HepG2 (cell line): ENCODE measurements around the gene PAQR3. TPM values are rescaled to one million over a fixed set of nuclear protein-coding genes. Genes with fewer than 3 reads are reported as not detected.

ENCODE experiments used
- ATAC-seq: fragments of 200-7000 bp; cut with Tn5 transposase; 3 replicates; pipeline ENCODE4 v1.9.1; 2020; ENCODE audit warnings: mild to moderate bottlenecking, moderate library complexity
- BruUV-seq: library from RNA; stranded (reverse); fragments of 400-500 nt; replicated peaks from 2 replicates; lab custom pipeline; 2021; lab: Mats Ljungman, UMichigan
- CTCF ChIA-PET: fragments of 300-600 bp; formaldehyde crosslinking; extraction: SDS; loops from one replicate; lab custom pipeline; 2021; ENCODE audit warnings: low total read pairs, inconsistent platforms, low intra/inter-chr PET ratio; lab: Yijun Ruan, JAX
- POLR2A ChIA-PET: fragments of 350-600 bp; sonication (Branson Sonifier 250); formaldehyde crosslinking; loops from one replicate; lab custom pipeline; 2020; ENCODE audit warnings: antibody characterized with exemption, inconsistent platforms; lab: Yijun Ruan, JAX
- DNase-seq: peaks from one replicate; pipeline ENCODE4 v3.0.0-alpha.2; 2015; ENCODE audit warnings: low spot score
- FAIRE-seq: peaks from 3 replicates; lab custom pipeline; 2011; peaks lifted over from hg19 to GRCh38; lab: Jason Lieb, UNC
- H2AFZ ChIP-seq: one replicate; pipeline ENCODE4 v1.6.1; 2011; ENCODE audit warnings: low read length, inconsistent platforms
- H3K27ac ChIP-seq: fragments of 300-600 bp; 3 replicates; pipeline ENCODE4 v1.8.0; 2011; ENCODE audit warnings: mixed run types, mild to moderate bottlenecking, mixed read lengths, low read length, inconsistent platforms; ENCODE audit not compliant: insufficient read depth; ENCODE audit errors: extremely low read length
- H3K27me3 ChIP-seq, 2 experiments: fragments of 200-600 bp in 1 of 2; 2 replicates in 1 of 2; 3 replicates in 1 of 2; pipeline versions ENCODE4 v1.6.0 to v1.8.0; 2011; ENCODE audit warnings: low read length in 2 of 2, mild to moderate bottlenecking in 2 of 2, moderate library complexity in 2 of 2, inconsistent platforms in 1 of 2; ENCODE audit not compliant: insufficient read depth in 2 of 2, control insufficient read depth in 1 of 2
- H3K36me3 ChIP-seq, 2 experiments: fragments of 200-600 bp in 1 of 2; replicated peaks in 1 of 2; 2 replicates in 1 of 2; 3 replicates in 1 of 2; pipeline versions ENCODE4 v1.5.1 to v1.8.0; 2011; ENCODE audit warnings: low read length in 2 of 2, inconsistent platforms in 1 of 2; ENCODE audit not compliant: insufficient read depth in 2 of 2, control insufficient read depth in 1 of 2
- H3K4me1 ChIP-seq: 2 replicates; pipeline ENCODE4 v1.5.1; 2012; ENCODE audit warnings: low read length, inconsistent platforms; ENCODE audit not compliant: insufficient read depth
- H3K4me2 ChIP-seq: 2 replicates; pipeline ENCODE4 v1.6.0; 2011; ENCODE audit warnings: low read depth, low read length, inconsistent platforms
- H3K4me3 ChIP-seq, 3 experiments: fragments of 200-600 bp in 1 of 3; sonication (generic), shearing (Covaris generic) in 1 of 3; replicated peaks in 1 of 3; 2 replicates each; pipeline ENCODE4 v1.5.1; 2011 to 2016; ENCODE audit warnings: low read length in 3 of 3, inconsistent platforms in 2 of 3, low read depth in 2 of 3, mild to moderate bottlenecking in 2 of 3, control low read depth in 1 of 3, mixed read lengths in 1 of 3; ENCODE audit not compliant: insufficient read depth in 1 of 3
- H3K79me2 ChIP-seq: one replicate; pipeline ENCODE4 v1.6.1; 2011; ENCODE audit warnings: low read length, inconsistent platforms; ENCODE audit not compliant: insufficient read depth
- H3K9ac ChIP-seq: 2 replicates; pipeline ENCODE4 v1.6.0; 2011; ENCODE audit warnings: mild to moderate bottlenecking, low read depth, low read length, inconsistent platforms; ENCODE audit not compliant: insufficient read depth
- H3K9me3 ChIP-seq: 2 replicates; pipeline ENCODE4 v1.5.1; 2012; ENCODE audit warnings: mild to moderate bottlenecking, low read length
- H4K20me1 ChIP-seq: 2 replicates; pipeline ENCODE4 v1.6.0; 2011; ENCODE audit warnings: inconsistent platforms, mild to moderate bottlenecking, low read length, moderate library complexity; ENCODE audit not compliant: insufficient read depth
- CCAR2 ChIP-seq: fragments of 200-400 bp; formaldehyde crosslinking; optimal IDR thresholded peaks from 2 replicates; pipeline ENCODE3; 2018; ENCODE audit warnings: low read depth, mild to moderate bottlenecking, low read length, moderate library complexity
- FOXA1 ChIP-seq, 2 experiments: fragments of 450-650 bp in 1 of 2; sonication (generic) in 1 of 2; formaldehyde crosslinking in 1 of 2; IDR thresholded peaks; 2 replicates each; pipeline versions ENCODE4 v1.4.0 to v1.6.1; 2016 to 2020; ENCODE audit warnings: missing genetic modification reagents in 1 of 2
- GATAD1 ChIP-seq: IDR thresholded peaks from 2 replicates; pipeline ENCODE4 v1.6.1; 2016; ENCODE audit warnings: missing genetic modification reagents, missing compliant biosample characterization
- HDAC2 ChIP-seq: sonication (generic); formaldehyde crosslinking; IDR thresholded peaks from 2 replicates; pipeline ENCODE4 v1.4.0; 2020; ENCODE audit warnings: missing genetic modification reagents
- KDM5B ChIP-seq: sonication (generic); formaldehyde crosslinking; IDR thresholded peaks from 2 replicates; pipeline ENCODE4 v1.4.0; 2020; ENCODE audit warnings: missing genetic modification reagents, mild to moderate bottlenecking, borderline replicate concordance
- MED13 ChIP-seq: sonication (generic); formaldehyde crosslinking; IDR thresholded peaks from 2 replicates; pipeline ENCODE4 v1.5.0; 2020; ENCODE audit warnings: missing genetic modification reagents
- MEIS1 ChIP-seq: sonication (generic); formaldehyde crosslinking; IDR thresholded peaks from 2 replicates; pipeline ENCODE4 v1.9.0; 2021; ENCODE audit warnings: mild to moderate bottlenecking, missing genetic modification reagents, moderate library complexity, borderline replicate concordance
- MIXL1 ChIP-seq: IDR thresholded peaks from 2 replicates; pipeline ENCODE4 v1.6.1; 2016
- RARG ChIP-seq: sonication (generic); formaldehyde crosslinking; IDR thresholded peaks from 2 replicates; pipeline ENCODE4 v1.4.0; 2020; ENCODE audit warnings: low read depth, mild to moderate bottlenecking, missing genetic modification reagents
- SSRP1 ChIP-seq: IDR thresholded peaks from 2 replicates; pipeline ENCODE4 v1.6.1; 2016; ENCODE audit warnings: control low read depth
- ZBTB7A ChIP-seq: sonication (generic); formaldehyde crosslinking; IDR thresholded peaks from 2 replicates; pipeline ENCODE4 v1.8.0; 2022; ENCODE audit warnings: mild to moderate bottlenecking, missing genetic modification reagents
- WGBS: methylation state at CpG from one replicate; pipeline ENCODE4 v1.1.6; 2017; ENCODE audit warnings: low lambda C conversion rate; 5-methylcytosine and 5-hydroxymethylcytosine counted together
- in situ Hi-C: cut with HindIII; loops from 2 replicates; pipeline ENCODE4 v1.10.0; 2017; ENCODE audit warnings: low pct_unique_long_range_greater_than_20kb; ENCODE audit not compliant: extremely low pct_ligation_motif_present
- intact Hi-C: fragments of 100-400 bp; cut with micrococcal nuclease; formaldehyde crosslinking; loops from one replicate; pipeline ENCODE4 v1.10.0; 2022; ENCODE audit not compliant: unreplicated experiment
- polyA plus RNA-seq, 8 experiments: library from polyadenylated mRNA; depleted of rRNA in 3 of 8; stranded (reverse) in 7 of 8; unstranded in 1 of 8; fragments of >200 nt; fragmentation: Illumina TruSeq in 4 of 8; extraction: Trizol in 4 of 8; gene quantifications; 2 replicates each; pipeline versions ENCODE4 v1.2.1 to v1.2.3, GENCODE V29; 2011 to 2016; ENCODE audit warnings: low read depth in 4 of 8, missing spikeins in 1 of 8, mixed read lengths in 1 of 8; ENCODE audit not compliant: insufficient read depth in 1 of 8
- total RNA-seq, 5 experiments: library from RNA; depleted of rRNA; stranded (reverse); fragments of >200 nt; fragmentation: Illumina TruSeq; extraction: Trizol; gene quantifications; 2 replicates each; pipeline ENCODE4 v1.2.3, GENCODE V29; 2016; ENCODE audit warnings: low read depth in 1 of 5
- TF ChIP-seq, protein P1 (sequence below): sonication (generic); formaldehyde crosslinking; IDR thresholded peaks from 2 replicates; pipeline ENCODE4 v1.9.0; 2022; ENCODE audit warnings: missing genetic modification reagents, mild to moderate bottlenecking, borderline replicate concordance
- TF ChIP-seq, protein P2 (sequence below): sonication (generic); IDR thresholded peaks from 2 replicates; pipeline ENCODE4 v1.6.1; 2016; ENCODE audit warnings: low read depth, borderline replicate concordance

Gene PAQR3
- total and polyA plus RNA-seq, 2 of the 13 experiments (the other 11 are each of a cell fraction or from before 2014, with no cell fraction given): 9.9 to 13.6 TPM

GRCh38 chr4:78960926-78961325, 21.7 kb upstream of the PAQR3 start:
- no peak overlapping the region for H3K4me2 ChIP-seq
- H3K9me3 ChIP-seq: no peaks in the 10 kb centered on the region
- ATAC-seq: no peak
- no peaks in the 10 kb centered on the region for H3K36me3 ChIP-seq
- intact Hi-C loops: no loop called here
- no peaks in the 10 kb centered on the region for H3K4me1 ChIP-seq
- no peaks in the 10 kb centered on the region; a peak in 1 of 5 replicates for H3K27me3 ChIP-seq
- no peak overlapping the region for H3K4me3 ChIP-seq
- 0% methylated on average over 3 of the region's 3 CpGs for WGBS
- H3K79me2 ChIP-seq: no peaks in the 10 kb centered on the region
- no peak overlapping the region for H3K9ac ChIP-seq
- no peak overlapping the region for H2AFZ ChIP-seq
- TF ChIP-seq ZBTB7A (CRISPR knock-in tag) (no peak), RARG (no peak), HDAC2 (CRISPR knock-in tag) (no peak), GATAD1 (CRISPR knock-in tag) (no peak), MEIS1 (CRISPR knock-in tag) (no peak), MED13 (CRISPR knock-in tag) (no peak), MIXL1 (CRISPR knock-in tag) (no peak), KDM5B (no peak), FOXA1 (IDR thresholded peaks at IDR 0.05) (no peak), FOXA1 (CRISPR knock-in tag; IDR thresholded peaks at IDR 0.05) (no peak), CCAR2 (no peak), SSRP1 (no peak)
- TF ChIP-seq, protein P1, sequence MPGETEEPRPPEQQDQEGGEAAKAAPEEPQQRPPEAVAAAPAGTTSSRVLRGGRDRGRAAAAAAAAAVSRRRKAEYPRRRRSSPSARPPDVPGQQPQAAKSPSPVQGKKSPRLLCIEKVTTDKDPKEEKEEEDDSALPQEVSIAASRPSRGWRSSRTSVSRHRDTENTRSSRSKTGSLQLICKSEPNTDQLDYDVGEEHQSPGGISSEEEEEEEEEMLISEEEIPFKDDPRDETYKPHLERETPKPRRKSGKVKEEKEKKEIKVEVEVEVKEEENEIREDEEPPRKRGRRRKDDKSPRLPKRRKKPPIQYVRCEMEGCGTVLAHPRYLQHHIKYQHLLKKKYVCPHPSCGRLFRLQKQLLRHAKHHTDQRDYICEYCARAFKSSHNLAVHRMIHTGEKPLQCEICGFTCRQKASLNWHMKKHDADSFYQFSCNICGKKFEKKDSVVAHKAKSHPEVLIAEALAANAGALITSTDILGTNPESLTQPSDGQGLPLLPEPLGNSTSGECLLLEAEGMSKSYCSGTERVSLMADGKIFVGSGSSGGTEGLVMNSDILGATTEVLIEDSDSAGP (CRISPR knock-in tag): no peak
- TF ChIP-seq, protein P2, sequence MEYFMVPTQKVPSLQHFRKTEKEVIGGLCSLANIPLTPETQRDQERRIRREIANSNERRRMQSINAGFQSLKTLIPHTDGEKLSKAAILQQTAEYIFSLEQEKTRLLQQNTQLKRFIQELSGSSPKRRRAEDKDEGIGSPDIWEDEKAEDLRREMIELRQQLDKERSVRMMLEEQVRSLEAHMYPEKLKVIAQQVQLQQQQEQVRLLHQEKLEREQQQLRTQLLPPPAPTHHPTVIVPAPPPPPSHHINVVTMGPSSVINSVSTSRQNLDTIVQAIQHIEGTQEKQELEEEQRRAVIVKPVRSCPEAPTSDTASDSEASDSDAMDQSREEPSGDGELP: no peak
- BruUV-seq: no TSS peak
- ChIA-PET CTCF (no interaction called here), POLR2A (no interaction called here)
- no peak for FAIRE-seq
- no peak overlapping the region for H3K27ac ChIP-seq
- no peaks in the 10 kb centered on the region for H4K20me1 ChIP-seq
- DNase-seq: no peak
- in situ Hi-C loops: no loop called here
